Fibroblast of upper back skin (primary cell): ENCODE results near the gene KCNG1.

Experiments
- DNase-seq: peaks from one replicate; pipeline ENCODE4 v3.0.0-alpha.2; 2013

Gene KCNG1

GRCh38 chr20:51011479-51011878 is 11.4 kb downstream of the KCNG1 start:
- no peak for DNase-seq

GRCh38 chr20:51010932-51011331 is 12.0 kb downstream of the KCNG1 start:
- no peak for DNase-seq

- DNase-seq, result no peak
Observed at GRCh38 chr20:51010043-51010365, 12.9 kb downstream of the KCNG1 start.

- DNase-seq, result no peak
Observed at GRCh38 chr20:51009303-51010042, 13.4 kb downstream of the KCNG1 start.

GRCh38 chr20:51008718-51009117 is 14.2 kb downstream of the KCNG1 start:
- no peak for DNase-seq

GRCh38 chr20:51005214-51005613 is 17.7 kb downstream of the KCNG1 start:
- DNase-seq, result no peak

- no peak for DNase-seq
Observed at GRCh38 chr20:51004781-51005180, 18.1 kb downstream of the KCNG1 start.

GRCh38 chr20:51004305-51004727 is 18.6 kb downstream of the KCNG1 start:
- DNase-seq, result no peak

GRCh38 chr20:51003753-51004152 is 19.2 kb downstream of the KCNG1 start:
- DNase-seq, result no peak

GRCh38 chr20:51002633-51003032 is 20.3 kb downstream of the KCNG1 start:
- DNase-seq, result no peak

- no peak for DNase-seq
Observed at GRCh38 chr20:51001430-51002265, 21.3 kb downstream of the KCNG1 start.

GRCh38 chr20:50999355-50999754 is 23.6 kb downstream of the KCNG1 start:
- no peak for DNase-seq

- DNase-seq, result peak; percentile 36
Observed at GRCh38 chr20:50996901-50997865, 25.7 kb downstream of the KCNG1 start.

- peak; percentile 39 for DNase-seq
Observed at GRCh38 chr20:50995506-50995905, 27.4 kb downstream of the KCNG1 start.

GRCh38 chr20:50993876-50994275 is 29.0 kb downstream of the KCNG1 start:
- no peak for DNase-seq

GRCh38 chr20:50992733-50993457 is 30.0 kb downstream of the KCNG1 start:
- peak; percentile 84 for DNase-seq

- DNase-seq, result no peak
Observed at GRCh38 chr20:50992336-50992732, 30.6 kb downstream of the KCNG1 start.

- DNase-seq, result no peak
Observed at GRCh38 chr20:50991076-50991475, 31.8 kb downstream of the KCNG1 start.

- peak; percentile 88 for DNase-seq
Observed at GRCh38 chr20:50987493-50988210, 35.3 kb downstream of the KCNG1 start.

GRCh38 chr20:50983321-50983720 is 39.6 kb downstream of the KCNG1 start:
- no peak for DNase-seq

- no peak for DNase-seq
Observed at GRCh38 chr20:50982363-50982762, 40.5 kb downstream of the KCNG1 start.

- DNase-seq, result no peak
Observed at GRCh38 chr20:50981714-50982048, 41.2 kb downstream of the KCNG1 start.
